Inferior parietal cortex (tissue), 1 donor: Measurements from ENCODE around the gene NRDC.
"Not testable (repeated sequence)": the region's sequence is repeated elsewhere in the genome, so short reads cannot be mapped to it uniquely, and the experiment has no call there.

Experiments
- DNase-seq: peaks from one replicate; pipeline ENCODE4 v3.0.0-alpha.2; 2016; ENCODE audit errors: extremely low spot score

Gene NRDC

GRCh38 chr1:51847294-51847920, 31.1 kb downstream of the NRDC start:
- DNase-seq, result no peak

- no peak for DNase-seq
These were observed 34.6 kb downstream of the NRDC start for GRCh38 chr1:51843948-51844347.

- DNase-seq, result no peak
These were observed 36.3 kb downstream of the NRDC start for GRCh38 chr1:51842261-51842660.

GRCh38 chr1:51840743-51841461, 37.6 kb downstream of the NRDC start:
- no peak for DNase-seq

- no peak for DNase-seq
These were observed 38.3 kb downstream of the NRDC start for GRCh38 chr1:51840182-51840581.

GRCh38 chr1:51839094-51839493, 39.4 kb downstream of the NRDC start:
- DNase-seq, result no peak

GRCh38 chr1:51837243-51837642, 41.3 kb downstream of the NRDC start:
- no peak for DNase-seq

GRCh38 chr1:51833700-51834099, 44.8 kb downstream of the NRDC start:
- no peak for DNase-seq

- DNase-seq, result no peak
These were observed 49.5 kb downstream of the NRDC start for GRCh38 chr1:51829058-51829457.

- DNase-seq, result no peak
These were observed 58.7 kb downstream of the NRDC start for GRCh38 chr1:51819810-51820209.

- DNase-seq, result not testable (repeated sequence)
These were observed 59.5 kb downstream of the NRDC start for GRCh38 chr1:51819021-51819420.

GRCh38 chr1:51818487-51818886, 60.0 kb downstream of the NRDC start:
- no peak for DNase-seq

GRCh38 chr1:51814513-51814912, 64.0 kb downstream of the NRDC start:
- DNase-seq, result no peak

GRCh38 chr1:51799372-51799771, 79.2 kb downstream of the NRDC start:
- no peak for DNase-seq

- no peak for DNase-seq
These were observed 83.7 kb downstream of the NRDC start for GRCh38 chr1:51794868-51795267.

- DNase-seq, result no peak
These were observed 84.3 kb downstream of the NRDC start for GRCh38 chr1:51794260-51794659.

GRCh38 chr1:51792864-51793263, 85.7 kb downstream of the NRDC start:
- DNase-seq, result no peak

- no peak for DNase-seq
These were observed 86.6 kb downstream of the NRDC start for GRCh38 chr1:51791888-51792287.

- DNase-seq, result no peak
These were observed 88.1 kb downstream of the NRDC start for GRCh38 chr1:51790385-51790784.

- no peak for DNase-seq
These were observed 89.2 kb downstream of the NRDC start for GRCh38 chr1:51789342-51789741.

- DNase-seq, result no peak
These were observed 89.6 kb downstream of the NRDC start for GRCh38 chr1:51788938-51789337.

- no peak for DNase-seq
These were observed 93.5 kb downstream of the NRDC start for GRCh38 chr1:51784997-51785421.

GRCh38 chr1:51780927-51781326, 97.6 kb downstream of the NRDC start:
- no peak for DNase-seq

GRCh38 chr1:51776408-51776807, 102.1 kb downstream of the NRDC start:
- no peak for DNase-seq
